ENCODE measurements around the gene DBN1.

The DBN1 gene

DNA sequence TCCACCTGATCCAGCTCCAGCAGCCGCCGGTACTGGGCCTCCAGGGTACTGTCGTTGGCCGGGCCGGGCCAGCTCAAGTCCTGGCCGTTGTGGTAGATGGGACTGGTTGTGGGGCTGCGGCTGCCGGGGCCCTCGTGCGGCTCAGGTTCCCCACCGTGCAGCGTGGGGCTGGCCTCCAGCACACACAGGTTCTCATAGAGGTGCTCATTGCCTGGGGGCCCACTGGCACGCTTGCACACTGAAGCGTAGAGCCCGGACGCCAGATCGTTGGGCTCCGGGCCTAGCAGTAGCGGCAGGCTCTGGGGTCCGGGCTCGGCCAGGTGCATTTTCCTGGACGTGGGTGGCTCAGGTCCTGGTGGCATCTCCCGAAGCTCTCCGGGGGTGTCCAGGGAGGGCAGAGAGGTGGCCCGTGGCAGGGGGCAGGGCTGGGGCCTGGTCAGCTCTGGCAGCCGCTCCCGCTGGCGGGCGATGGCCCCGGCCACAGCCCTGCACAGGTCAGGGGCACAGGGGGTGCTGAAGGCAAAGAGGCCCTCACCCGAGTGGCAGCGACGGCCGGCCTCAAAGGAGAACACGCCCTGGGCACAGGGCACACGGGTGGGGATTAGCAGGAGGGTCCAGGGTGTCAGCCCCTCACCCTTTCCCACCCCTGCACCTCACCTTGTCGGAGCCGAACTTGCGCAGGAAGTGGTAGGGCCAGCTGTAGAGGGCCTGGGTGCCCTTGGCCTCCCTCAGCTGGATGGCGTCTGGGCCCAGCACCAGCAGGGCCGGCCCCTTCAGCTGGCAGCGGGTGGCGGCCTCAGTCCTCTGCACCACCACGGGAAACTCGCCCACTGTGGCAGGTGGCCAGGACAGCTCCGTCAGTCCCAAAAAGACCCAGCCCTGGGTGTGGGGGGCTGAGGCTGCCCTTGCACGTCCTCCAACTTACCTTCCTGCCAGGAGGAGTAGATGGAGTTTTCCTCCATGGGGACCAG is 30.9 kb upstream of the DBN1 start:
- DNase-seq = no peak

DNA sequence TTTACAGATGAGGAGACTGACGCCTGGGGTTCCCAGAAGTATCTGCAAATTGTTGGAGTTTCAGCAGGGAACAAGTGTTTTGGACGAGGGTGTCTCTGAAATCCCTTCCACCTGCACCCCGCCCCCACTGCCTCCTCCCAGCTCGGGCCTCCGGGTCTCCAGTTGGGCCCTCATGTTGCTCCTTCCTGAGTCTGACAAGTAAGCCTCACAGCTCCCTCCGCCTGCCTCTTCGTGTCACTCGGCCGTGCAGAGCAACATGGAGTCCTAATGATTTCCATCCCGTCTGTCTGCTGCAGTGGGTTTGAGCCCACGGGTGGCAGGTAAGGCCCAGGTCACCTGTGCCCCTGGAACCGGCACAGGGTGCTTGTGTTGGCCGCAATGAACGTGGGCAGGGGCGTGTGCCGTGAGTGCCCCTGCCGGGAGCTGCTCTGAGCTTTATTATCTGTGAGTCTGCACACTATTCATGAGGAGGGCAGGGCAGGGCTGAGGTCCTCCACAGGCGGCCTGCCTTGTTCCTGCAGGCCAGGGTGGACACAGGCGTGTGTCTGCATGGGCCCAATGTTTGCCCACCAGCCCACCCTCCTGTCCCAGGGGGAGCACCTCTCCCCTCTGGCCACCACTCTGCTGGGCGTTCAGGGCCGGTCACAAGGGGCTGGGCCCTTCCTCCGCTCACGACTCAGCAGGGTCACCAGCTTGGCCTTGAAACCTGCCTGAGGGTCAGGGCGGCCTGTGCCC is 30.1 kb upstream of the DBN1 start:
- DNase-seq = no peak

- no peak for DNase-seq
Observed at GRCh38 chr5:177502886-177503285, 29.5 kb upstream of the DBN1 start.

GRCh38 chr5:177501874-177502678 is 28.6 kb upstream of the DBN1 start:
- no peak for DNase-seq

DNA sequence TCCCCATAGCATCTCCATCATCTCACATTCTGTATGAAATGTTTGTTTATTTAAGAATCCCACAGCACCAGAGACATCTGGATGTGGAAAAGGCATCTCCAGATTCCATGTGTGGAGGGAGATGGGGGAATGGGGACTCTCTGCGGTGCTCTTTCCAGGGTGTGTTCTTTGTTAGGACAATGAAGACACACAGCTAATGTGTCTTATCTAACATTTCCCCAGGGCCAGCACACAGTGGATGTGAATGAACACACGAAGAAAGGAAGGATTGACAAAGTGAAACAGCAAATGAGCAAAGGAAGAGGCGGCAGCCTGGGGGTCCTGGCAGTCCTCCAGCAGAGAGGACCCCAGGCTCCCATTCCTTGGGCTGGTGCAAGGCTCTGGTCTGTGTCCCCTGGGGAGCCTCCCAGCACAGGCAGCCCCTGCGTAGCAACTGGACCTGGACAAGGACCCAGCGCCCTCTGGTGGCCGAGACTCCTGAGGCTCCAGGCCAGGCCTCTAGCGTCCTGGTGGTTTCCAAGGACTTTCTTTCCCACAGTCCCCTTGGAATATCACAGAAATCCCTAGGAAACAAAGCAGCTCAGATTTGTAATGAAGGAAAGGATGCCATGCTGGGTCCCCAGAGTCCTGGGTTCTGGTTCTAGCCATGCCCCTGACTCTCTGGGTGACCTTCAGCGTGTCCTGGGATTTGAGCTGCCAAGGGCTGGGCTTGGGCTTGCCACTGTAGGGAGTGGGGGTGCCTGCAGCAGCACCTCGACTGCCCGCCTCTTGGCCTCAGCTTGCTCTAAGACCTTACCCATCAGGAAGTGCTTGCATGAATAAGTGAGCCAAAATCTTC is 27.5 kb upstream of the DBN1 start:
- peak; percentile 52 to 86 for DNase-seq

DNA sequence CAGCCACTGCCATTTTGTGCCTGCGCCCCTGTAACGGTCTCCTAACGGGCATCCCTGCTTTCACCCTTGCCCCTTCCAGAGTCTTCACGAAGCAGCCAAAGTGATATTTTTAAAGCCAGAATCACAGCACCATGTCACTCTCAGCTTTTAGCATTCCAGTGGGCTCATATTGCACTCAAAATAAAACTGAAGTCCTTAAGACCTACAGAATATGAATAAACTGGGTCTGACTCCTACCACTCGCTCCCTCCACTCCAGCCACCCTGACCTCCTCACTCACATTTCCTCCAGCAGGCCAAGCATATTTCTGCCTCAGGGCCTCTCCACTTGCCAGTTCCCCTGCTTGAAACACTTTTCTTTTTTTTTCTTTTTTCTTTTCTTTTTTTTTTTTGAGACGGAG is 26.4 kb upstream of the DBN1 start:
- no peak for DNase-seq

DNA sequence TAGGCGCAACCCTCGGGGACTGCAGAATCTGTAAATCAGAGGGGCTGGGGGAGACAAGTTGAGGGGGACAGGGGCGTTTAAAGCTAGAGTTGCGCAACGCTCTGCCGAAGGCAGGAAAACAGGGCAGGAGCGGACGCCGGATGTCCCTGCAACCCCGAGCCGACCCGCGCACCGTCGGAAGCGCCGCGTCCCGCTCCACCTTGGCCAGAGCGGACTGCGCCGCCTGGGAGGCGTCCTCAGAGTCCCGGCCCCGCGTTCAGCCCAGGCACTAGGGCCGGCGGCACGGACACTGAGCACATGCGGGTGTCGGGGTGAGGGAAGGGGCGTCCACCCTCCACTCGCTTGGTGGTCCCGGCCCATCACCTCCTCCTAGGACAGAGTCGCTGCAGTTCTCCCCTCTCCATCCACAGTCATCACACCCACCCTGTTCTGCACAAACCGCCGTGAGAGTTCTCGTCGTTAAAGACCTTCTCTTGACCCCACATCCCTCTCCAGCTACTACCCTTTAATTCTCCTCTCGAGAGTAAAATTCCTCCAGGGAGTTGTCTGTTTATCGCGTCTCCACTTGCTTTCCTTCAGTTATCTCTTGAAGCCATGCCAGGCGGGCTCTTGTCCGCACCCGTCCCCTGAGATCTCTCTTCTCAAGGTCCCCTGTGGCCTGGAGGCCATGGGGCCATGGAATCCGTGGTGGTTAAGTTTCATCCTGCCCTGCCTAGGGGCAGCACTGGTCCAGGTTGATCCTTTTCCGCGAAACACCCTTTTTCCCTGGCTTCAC is 24.8 kb upstream of the DBN1 start:
- no peak for DNase-seq

DNA sequence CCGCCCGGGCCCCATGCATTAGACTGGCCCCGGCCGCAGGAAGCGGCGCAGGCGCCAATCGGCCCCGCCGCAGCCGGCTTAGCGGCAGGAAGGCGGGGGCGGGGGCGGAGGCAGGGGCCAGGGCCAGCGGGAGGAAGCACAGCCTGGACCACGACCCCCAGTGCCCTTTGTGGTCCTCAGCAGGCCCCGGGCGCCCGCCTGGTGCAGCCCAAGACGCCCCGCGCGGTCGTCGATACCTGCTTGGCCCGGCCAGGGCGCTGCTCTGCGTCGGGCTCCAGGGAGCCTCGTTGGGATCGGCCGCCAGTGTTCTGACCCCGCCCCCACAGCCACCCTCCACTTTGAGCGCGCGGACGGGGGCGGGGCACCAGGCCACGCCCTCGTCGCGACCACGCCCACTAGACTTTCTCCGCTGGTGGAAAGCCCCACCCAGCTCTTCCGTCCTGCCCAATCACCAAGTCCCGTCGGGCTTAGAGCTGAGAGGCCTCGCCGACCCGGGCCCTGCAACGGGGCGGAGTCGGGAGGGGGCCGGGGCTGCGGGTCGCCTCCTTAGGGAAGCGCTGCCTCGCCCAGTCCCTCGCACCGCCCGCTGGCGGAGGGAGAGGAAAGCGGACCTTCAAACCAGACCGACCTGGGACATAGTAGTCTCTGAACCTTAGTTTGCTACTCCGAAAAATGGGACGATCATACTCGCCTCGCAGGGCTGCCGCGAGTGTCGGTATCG is 24.0 kb upstream of the DBN1 start, which contains the start of gene PDLIM7:
Gene PDLIM7, minus strand, starts transcription at position 313 of the 721 bp plus-strand sequence. CDS start 1,092 bp downstream, outside the sequence.
- peak; percentile 66 to 97 for DNase-seq

DNA sequence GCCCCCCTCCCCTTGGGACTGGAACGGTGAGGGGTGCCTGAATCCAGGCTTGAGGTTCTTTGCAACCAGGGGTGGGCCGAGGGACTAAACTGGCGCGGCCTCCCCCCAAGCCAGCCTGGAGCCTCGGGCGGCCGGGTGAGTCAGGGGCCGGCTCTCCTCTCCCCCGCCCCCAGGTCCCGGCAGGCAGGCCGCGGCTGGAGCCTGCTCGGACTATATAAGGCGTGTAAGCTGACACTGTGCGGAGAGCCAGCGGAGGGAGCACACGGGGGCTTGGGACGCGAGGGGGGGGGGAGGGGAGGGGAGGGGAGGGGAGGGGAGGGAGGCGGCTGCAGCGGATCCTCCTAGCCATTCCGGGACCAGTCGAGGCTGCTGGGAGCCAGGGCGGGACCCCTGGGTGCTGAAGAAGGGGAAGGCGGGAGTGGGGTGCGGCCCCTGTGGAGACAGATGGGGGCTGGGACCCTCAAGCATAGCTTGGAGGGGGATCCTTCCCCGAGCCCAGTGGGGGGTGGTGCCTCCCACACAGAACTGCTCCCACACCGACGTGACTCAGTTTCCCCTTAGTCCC is 23.4 kb upstream of the DBN1 start:
- DNase-seq = peak in 1 of 2 experiments; percentile 80

GRCh38 chr5:177496070-177496726 is 22.8 kb upstream of the DBN1 start:
- no peak for DNase-seq

DNA sequence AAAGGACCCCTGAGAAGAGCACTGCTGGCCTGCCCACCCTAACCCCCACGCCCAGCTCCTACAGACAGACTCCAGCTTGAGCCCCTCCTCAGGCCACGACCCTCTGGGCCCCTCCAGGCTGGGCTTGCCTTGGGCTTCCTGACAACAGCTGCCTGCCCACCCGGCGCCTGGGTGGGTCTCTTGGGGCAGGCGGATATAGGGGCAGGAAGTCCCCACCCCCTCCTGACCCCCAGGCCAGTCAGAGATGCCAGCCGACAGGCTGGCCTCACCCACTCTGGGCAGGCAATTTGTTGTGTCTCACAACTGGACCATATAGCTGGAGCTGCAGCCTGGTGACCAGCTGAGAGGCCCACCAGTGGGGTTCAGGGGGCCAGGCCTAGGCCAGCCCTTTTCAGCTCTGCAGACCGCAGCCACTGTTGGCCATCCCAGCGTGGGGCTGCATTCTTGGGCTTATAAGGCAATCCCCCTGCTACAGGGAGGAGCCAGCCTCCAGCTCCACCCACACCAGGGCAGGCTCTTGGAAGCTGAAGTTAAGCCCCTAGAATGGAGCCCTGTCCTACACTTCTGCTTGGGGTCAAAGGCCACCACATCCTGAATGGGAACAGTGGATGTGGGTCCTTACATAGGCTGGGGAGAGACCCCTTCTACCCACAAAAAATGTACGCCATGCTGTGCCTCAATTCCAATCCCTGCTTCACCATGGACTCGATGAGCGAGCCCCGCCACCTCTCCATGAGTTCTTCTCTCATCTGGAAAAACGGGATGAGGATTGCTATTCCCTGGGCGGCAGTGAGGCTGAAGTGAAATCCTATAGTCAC is 22.0 kb upstream of the DBN1 start:
- DNase-seq = no peak

DNA sequence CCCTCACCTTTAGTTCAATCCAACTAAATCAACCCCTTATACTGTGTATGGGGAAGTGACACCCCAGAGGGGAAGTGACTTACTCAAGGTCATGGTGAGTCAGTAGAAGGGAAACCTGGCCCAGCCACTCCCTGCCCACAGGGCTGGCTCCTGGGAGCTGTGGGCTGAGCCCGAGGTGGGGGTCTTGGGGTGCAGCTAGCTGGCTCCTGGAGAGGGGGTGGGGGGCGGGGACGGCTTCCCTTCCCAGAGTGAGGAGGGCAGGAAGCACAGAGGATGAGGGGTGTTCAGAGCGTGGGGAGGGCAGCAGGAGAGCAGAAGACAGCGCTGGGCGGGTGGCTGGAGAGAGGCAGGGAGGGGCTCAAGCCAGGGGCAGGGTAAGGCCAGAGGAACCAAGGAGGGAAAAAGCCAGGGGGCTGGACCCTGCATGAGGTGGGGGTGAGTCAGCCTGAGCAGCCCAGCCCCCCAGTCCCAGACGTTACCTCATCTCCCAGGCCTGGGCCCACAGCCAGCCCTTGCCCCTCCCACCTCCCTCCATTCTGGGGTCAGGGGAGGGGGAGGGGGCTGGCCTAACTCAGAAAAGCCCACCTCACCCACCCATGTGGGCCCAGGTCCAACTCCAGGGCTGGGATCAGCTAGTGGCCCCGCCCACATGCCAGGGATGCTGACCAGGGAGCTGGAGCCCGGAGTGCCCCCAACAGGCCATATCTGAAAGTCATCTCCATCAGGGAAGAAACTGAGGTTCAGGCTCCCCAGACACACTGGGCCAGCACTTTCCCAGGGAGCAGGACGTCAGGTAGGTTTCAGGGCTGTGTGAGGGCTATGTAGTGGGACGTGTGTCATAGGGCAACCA is 21.1 kb upstream of the DBN1 start:
- peak in 1 of 2 experiments; percentile 34 for DNase-seq

GRCh38 chr5:177493795-177494345 is 20.4 kb upstream of the DBN1 start:
- DNase-seq = no peak

DNA sequence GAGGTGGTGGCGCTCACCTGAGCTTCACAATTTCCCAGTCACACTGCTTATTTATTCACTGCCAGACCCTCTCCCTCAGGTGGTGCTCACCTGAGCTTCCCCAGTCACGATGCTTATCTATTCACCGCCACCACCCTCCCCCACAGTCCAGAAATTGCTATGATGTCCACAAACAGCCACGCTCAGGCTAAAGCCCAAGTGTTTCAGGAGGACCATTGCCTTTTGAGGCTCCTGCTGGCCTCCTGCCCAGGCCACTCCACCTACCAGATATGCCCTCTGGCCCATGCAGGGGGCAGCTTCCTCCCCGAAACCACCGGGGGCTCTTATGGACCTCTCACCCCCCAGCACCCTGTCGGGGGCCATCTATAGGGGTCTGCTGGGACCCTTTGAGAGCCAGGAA is 19.4 kb upstream of the DBN1 start:
- DNase-seq = no peak

DNA sequence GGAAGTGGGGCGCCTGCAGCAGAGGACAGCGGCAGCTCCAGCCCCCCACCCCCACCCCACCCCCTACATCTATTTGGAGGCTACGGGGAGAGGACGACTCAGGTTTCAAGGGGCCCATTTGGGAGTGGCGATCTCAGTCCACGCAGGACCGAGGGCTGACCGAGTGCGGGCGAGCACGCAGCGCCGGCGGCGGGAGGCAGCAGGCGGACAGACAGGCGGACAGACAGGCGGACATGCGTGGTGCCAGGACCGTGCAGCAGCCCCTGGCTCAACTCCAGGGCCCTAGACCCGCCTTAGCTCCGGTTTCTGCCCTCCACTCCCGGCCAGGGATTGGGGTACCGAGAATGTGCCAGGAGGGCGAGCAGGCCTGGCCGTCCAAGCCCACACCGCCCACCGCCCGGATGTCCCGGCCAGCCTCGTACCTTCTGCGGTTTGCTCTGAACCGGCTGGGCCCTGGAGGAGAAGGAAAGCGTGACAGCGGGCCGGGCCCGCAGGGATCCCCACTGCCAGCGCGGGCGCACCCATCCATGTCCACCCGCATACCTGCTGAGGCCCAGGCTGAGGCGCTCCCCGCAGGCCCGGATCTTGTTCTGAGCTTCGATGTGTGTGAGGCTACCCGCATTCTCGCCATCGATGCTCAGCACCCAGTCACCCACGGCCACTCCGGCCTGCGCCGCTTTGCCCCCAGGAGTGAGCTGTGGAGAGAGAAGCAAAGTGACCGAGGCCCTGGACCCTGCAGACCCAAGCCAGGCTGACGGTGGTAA is 18.7 kb upstream of the DBN1 start:
- no peak for DNase-seq

GRCh38 chr5:177491429-177491945 is 18.1 kb upstream of the DBN1 start:
- DNase-seq = no peak

All from NCI-H446 (cell line).